HCT116 (cell line): ENCODE results near the gene NCAPG2. TPM values are rescaled to one million over a fixed set of nuclear protein-coding genes. Genes with fewer than 3 reads are reported as not detected.

Experiments used
- microRNA-seq: library from miRNA; unstranded; fragments of <30 nt; microRNA quantifications from one replicate; pipeline ENCODE4, GENCODE V29; 2016; ENCODE audit warnings: borderline number of aligned reads
- total RNA-seq: library from RNA; stranded (reverse); gene quantifications from one replicate; pipeline ENCODE4 v1.2.1, GENCODE V29; 2021; ENCODE audit not compliant: unreplicated experiment

Gene NCAPG2
- total RNA-seq, 1 experiment from 2014 or later: 73.1 TPM

Small RNA genes within 50 kb of the gene (microRNA-seq; reads per million reads assigned to microRNA genes)
- gene MIR5707: not detected

Other genes with a start within 250 kb of the NCAPG2 start
- gene PTPRN2, start 117.0 kb downstream of the NCAPG2 start, total RNA-seq: 2.1 TPM
- 68.2 TPM for gene ESYT2, start 124.7 kb upstream of the NCAPG2 start, total RNA-seq
- 13.6 TPM for gene DYNC2I1, start 151.8 kb upstream of the NCAPG2 start, total RNA-seq